Kidney tubule cell (primary cell): Measurements from ENCODE around the gene SPSB3.
"Not testable (repeated sequence)": the region's sequence is repeated elsewhere in the genome, so short reads cannot be mapped to it uniquely, and the experiment has no call there.

Source experiments
- DNase-seq: peaks from one replicate; pipeline ENCODE4 v3.0.0-alpha.2; 2018; ENCODE audit warnings: low spot score

SPSB3 gene

GRCh38 chr16:1816396-1817275 lies 34.3 kb upstream of the SPSB3 start:
- no peak for DNase-seq

DNA sequence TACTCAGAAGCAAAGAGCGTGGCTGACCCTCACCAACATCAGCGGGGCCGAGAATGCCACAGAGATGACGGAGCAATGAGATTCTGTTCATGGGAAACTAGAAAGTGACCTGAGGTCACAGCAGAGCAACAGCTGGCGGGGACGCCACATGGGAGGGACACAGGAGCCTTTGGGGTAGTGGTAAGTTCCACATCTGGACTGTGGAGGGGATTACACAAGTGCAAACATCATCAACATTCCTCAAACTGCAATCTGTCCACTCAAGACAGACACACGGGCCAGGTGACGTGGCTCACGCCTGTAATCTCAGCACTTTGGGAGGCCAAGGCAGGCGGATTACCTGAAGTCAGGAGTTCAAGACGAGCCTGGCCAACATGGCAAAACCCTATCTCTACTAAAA lies 33.1 kb upstream of the SPSB3 start:
- no peak for DNase-seq

DNA sequence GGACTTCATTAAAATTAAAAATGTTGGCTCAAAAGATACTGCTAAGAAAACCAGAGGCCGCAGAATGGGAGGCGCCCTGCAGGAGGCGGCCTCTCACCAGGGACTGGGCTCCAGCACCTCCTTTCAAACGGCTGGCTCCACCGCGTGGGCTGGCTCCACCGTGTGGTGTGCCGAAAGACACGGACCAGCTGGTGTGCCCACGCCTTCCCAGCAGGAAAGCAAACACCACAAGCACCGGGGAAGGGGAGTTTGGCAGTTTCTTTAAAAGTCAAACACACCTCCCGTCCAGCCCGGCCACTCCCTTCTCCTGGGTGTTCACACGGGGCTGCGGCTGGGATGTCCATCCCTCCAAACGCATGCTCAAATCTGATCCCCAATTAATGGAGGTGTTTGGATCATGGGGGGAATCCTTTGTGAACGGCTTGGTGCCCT lies 30.4 kb upstream of the SPSB3 start:
- DNase-seq = peak; percentile 58

DNA sequence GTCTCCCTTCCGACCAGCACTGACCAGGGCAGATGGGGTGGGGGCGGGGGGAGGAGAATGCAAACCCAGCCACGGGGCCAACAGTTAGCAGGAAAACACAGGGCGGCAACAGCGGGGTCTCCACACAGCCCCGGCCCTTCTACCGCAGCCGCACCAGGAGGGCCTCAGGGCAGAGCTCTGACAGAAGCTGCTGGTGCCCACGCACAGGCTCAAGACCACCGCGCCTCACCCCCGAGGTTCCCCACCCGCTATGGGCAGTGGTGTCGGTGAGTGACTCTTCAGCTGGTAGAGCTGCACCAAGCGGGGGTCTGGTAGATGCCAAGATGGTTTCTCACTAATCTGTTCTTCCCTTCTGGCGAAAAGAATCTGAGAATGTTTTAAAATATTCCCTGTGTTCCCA lies 28.2 kb upstream of the SPSB3 start:
- DNase-seq = no peak

DNA sequence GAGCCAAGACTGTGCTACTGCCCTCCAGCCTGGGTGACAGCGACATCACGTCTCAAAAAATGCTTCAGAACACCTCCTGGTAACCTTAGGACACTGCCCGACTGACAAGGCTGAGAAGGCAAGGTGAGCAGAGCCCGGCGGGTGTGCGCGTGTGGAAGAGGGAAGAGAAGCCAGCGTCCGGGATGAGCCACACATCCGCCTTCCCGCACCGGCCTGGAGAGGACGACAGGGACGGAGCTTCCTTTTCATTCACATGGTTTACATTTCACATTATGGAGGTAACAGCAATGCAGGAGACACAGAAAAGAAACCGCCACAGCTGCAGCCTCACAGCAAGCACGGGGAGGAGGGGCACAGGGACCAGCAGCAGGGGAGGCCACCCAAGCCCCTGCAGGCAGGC lies 27.7 kb upstream of the SPSB3 start:
- no peak for DNase-seq

- no peak for DNase-seq
Measured at GRCh38 chr16:1809281-1809801, 27.0 kb upstream of the SPSB3 start.

- DNase-seq = no peak
Measured at GRCh38 chr16:1808691-1809090, 26.3 kb upstream of the SPSB3 start.

- no peak for DNase-seq
Measured at GRCh38 chr16:1807626-1808025, 25.3 kb upstream of the SPSB3 start.

DNA sequence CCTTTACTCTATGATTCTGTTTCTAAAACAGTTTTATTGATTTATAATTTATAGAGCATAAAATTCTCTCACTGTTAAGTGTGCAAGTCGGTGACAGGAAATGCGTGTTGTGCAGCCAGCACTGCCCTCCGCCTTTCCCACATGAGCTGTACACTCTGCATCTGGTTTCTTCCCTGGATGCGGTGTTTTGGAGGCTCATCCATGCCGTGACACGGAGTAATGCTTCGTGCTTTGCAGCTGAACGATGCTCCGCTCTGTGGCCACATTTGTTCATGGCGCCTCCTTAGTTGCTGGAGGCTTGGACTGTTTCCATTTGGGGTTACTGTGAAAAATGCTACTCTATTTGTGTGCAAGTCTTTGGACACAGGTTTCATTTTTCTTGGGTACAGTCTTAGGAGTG lies 18.3 kb upstream of the SPSB3 start:
- DNase-seq = no peak

DNA sequence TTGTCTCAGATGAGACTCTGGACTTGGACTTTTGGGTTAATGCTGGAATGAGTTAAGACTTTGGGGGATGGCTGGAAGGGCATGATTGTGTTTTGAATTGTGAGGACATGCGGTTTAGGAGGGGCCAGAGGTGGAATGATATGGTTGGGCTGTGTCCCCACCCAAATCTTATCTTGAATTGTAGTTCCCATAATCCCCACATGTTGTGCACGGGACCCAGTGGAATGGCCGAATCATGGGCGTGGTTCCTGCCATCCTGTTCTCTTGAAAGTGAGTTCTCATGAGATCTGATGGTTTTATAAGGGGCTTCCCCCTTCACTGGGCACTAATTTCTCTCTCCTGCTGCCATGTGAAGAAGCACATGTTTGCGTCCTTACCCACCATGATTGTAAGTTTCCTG lies 16.9 kb upstream of the SPSB3 start:
- not testable (repeated sequence) for DNase-seq

DNA sequence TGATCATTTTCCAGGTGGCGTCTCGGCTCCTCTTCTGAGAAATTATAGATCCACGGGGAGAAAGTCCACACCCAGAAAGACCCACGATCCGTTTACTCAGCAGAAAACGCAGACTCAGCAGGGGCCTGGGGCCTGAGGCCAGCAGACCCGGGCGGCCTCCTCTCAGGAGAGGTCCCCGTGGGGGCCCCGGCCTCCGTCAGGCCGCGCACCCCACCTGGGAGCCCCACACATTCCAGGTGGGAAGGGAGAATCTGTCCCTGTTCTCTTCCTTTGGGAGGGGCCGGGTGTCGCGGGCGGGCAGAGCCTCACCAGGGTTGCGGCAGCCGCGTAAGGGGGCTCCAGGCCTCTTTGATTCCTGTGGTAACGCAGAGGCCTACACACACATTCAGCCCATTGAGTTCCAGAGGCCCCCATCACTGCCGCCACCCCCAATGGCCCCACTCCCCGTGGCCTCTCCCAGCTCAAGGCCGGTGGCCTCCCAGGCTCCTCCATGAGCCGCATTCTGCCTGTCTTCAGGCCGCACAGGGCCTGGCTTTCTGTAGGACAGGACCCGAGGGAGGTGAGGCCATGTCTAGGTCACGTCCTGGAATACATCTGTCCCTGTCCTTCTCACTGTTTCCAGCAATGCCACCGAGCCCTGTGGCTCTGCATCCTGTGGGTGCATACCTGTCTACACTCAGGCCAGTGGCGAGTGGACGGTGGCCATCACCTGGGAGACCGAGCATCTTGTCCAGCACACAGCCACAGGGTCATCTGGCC lies 12.7 kb upstream of the SPSB3 start:
- DNase-seq = no peak

- no peak for DNase-seq
Measured at GRCh38 chr16:1794221-1794871, 12.0 kb upstream of the SPSB3 start.

DNA sequence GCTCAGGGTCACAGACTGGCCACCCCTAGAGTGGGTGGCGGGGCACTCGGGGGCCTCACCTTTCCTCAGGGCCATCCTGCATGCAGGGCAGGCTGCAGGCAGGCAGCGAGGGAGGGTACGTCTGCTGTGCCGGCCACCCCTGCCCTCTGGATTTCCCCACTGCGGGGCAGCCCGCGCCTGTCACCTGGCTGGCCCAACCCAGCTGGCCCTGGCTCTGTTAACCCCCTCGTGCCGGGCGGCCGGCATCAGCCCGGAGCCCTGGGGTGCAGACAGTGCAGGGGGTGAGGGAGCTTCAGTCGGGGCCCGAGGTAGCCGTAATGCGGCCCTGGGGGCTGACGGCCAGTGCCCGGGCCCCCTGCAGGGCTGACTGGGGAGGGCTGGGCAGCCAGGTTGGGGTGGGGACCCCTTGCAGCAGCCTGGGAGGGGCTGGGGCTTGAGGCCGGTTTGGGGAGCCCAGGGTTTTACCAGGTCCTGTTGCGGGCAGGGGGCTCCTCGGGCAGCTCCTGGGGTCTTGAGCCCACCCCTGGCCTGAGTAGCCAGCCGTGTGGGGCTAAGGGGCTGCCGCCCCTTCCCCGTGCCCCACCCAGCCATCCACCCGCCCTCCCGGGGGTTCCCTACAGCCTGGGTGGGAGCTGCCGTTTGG lies 11.3 kb upstream of the SPSB3 start, which contains the start of gene IGFALS:
Gene IGFALS, minus strand, starts transcription at position 128 of the 643 bp plus-strand sequence. Its CDS starts 53 bp downstream, at position 75.
- no peak for DNase-seq

- DNase-seq = no peak
Measured at GRCh38 chr16:1792836-1793577, 10.6 kb upstream of the SPSB3 start.

DNA sequence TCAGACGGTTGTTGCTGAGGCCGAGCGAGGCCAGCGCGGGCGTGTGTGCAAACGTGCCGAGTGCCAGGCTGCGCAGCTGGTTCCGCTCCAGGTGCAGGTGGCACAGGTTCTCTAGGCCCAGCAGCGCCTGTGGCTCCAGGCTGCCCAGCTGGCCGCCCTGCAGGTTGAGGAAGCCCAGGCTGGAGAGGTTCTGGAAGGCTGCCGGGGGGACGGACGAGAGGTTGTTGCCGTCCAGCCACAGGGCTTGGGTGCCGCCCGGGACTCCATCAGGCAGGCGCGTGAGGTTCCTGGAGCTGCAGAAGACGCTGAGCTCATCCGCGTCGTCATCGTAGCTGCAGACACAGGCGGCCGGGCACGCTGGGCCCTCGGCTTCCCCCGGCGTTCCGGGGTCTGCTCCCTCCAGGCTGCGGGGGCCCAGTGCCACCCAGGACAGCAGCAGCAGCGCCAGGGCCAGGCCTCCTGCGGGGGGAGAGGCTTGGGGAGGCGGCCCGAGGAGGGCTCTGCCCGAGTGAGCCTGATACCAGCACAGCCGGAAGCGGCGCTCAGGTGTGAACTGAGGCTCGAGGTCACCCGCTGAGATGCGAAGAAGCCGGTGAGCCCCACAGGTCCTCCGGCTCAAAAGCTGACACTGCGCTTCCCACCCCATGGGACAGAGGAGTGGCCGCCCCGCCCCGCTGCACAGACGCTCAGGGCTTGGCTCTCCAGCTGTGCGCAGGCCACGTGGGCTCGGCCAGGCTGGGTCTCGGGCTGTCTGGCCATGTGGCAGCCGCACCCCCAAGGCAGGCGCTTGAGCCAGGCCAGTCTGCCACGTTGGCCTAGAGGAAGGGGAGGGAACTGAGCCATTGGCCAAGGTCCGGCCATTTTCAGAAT lies 9.8 kb upstream of the SPSB3 start:
- DNase-seq = no peak

DNA sequence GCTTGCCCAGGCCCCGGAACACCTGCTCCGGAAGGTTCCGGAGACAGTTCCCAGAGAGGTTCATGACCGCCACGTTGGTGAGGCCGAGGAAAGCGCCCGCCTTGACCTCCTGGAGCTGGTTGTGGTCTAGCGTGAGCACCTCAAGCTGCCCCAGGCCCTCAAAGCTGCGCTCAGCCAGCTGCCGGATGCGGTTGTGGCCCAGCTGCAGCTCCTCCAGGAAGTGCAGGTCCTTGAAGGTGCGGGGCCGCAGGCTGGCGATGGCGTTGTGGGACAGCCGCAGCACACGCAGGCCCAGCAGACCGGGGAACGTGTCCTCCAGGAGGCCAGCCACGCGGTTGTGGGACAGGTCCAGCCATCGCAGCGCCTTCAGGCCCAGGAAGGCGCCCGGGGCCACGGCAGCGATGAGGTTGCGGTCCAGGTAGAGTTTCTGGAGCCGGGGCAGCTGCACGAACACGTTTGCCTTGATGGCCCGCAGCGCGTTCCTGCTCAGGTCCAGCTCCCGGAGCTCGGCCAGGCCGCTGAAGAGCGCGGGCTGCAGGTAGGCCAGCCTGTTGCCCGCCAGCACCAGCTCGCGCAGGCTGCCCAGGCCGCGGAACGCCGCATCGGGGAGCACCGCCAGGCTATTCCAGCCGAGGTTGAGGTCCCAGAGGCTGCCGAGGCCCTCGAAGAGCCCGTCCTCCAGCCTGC lies 9.0 kb upstream of the SPSB3 start:
- DNase-seq = no peak

DNA sequence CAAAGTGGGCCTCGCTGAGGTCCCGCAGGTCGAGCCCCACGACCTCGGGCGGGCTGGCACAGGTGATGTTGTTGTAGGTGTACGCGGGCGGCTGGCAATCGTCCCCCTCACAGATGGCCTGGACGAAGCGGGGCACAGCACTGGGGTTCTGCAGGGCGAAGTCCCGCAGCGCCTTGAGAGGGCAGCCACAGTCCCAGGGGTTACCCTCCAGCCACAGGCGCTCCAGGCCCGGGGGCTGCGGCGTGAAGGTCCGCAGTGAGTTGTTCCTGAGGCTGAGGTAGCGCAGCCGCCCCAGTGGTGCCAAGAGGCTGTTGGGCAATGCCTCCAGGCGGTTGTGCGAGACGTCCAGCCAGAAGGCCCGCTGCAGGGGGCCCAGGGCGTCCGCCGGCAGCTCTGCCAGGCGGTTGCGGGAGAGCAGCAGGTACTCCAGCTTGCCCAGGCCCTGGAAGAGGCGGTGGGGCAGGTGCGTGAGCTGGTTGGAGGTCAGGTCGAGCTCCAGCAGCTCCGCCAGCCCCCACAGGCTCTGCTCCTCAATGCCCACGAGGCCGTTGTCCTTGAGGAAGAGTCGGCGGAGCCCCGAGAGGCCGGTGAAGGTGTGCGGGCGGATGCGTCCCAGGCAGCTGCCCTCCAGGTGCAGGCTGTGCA lies 8.4 kb upstream of the SPSB3 start:
- no peak for DNase-seq

DNA sequence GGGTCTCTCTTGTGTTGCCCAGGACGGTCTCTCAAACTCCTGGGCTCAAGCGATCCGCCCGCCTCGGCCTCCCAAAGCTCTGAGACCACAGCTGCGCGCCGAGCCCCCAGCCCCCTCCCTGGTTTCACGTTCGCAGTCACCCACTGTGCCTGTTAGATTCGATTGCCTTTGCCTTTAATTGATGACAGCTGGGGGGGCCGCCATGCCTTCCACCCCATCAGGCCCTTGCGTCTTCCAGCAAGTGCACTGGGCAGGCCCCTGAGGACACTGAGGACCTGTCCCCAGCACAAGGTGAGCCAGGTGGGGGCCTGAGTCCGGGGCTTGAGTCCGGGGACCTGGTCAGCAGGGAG lies 7.9 kb upstream of the SPSB3 start:
- DNase-seq = no peak

DNA sequence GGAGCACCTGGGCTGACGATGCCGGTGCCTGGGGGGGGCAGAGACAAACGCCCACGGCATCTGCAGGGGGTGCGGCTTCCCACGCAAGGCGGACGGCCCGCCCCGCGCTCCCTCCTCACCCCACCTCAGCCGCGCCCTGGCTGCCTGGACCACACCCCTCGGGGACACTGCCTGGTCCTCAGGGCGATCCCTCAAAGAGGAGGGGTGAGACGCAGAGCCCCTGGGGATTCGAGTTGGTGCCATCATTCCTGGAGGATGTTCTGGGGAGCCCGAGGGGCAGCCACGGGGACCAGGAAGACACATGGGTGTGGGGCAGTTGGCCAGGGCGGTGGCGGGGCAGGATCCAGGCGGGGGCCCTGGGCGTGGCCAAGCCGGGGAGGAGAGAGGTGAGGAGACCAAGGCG lies 7.3 kb upstream of the SPSB3 start:
- no peak for DNase-seq
